WI38 (cell line): Measurements from ENCODE around the gene SLC35F3.

Experiments
- H3K4me3 ChIP-seq: 2 replicates; pipeline ENCODE4 v1.5.1; 2011; ENCODE audit warnings: low read depth, mild to moderate bottlenecking, control low read depth, low read length
- TF ChIP-seq, protein P1 (sequence below): IDR thresholded peaks from 2 replicates; pipeline ENCODE4 v1.5.1; 2012; ENCODE audit warnings: low read depth, mild to moderate bottlenecking, control low read depth, low read length

Gene SLC35F3

DNA sequence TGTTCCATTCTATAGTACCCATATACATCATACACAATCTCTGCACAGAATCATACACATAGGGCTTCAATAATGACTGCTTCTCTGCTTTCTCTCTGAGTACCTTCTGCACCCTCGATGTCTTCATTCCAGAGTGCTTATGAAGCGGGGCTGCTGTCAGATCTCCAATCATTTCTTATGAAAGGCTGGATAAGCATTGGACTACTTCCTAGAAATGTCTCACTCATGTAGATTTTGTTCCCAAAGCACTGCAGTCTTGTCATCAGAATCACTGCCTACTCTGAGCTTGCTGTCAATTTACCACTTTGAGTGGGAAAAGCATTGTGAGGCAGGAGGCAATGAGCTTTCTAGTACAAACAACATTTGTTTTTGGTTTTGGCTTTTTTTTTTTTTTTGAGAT lies 179.0 kb downstream of the SLC35F3 start:
- no peak overlapping the region for H3K4me3 ChIP-seq
- TF ChIP-seq, protein P1, sequence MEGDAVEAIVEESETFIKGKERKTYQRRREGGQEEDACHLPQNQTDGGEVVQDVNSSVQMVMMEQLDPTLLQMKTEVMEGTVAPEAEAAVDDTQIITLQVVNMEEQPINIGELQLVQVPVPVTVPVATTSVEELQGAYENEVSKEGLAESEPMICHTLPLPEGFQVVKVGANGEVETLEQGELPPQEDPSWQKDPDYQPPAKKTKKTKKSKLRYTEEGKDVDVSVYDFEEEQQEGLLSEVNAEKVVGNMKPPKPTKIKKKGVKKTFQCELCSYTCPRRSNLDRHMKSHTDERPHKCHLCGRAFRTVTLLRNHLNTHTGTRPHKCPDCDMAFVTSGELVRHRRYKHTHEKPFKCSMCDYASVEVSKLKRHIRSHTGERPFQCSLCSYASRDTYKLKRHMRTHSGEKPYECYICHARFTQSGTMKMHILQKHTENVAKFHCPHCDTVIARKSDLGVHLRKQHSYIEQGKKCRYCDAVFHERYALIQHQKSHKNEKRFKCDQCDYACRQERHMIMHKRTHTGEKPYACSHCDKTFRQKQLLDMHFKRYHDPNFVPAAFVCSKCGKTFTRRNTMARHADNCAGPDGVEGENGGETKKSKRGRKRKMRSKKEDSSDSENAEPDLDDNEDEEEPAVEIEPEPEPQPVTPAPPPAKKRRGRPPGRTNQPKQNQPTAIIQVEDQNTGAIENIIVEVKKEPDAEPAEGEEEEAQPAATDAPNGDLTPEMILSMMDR: no peak

DNA sequence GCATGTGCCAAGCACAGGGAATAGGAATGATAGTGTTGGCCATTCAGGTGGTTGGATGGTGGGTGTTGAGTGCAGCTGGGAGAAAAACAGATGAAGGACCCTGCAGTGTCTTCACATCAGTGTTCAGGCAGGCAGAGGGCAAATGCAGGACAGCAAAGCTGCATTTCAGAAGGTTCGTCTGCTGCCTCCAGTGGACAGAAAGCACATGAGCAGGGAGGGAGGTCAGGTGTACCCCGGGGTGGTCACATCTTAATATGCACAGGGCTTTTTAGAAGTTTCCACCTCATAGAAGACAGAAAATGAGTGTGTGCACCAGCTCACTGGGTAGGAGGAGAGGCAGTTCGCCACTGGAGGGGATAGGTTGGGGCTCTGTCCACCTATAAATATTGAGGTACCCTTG lies 184.9 kb downstream of the SLC35F3 start:
- no peak overlapping the region for H3K4me3 ChIP-seq
- TF ChIP-seq, protein P1: no peak

DNA sequence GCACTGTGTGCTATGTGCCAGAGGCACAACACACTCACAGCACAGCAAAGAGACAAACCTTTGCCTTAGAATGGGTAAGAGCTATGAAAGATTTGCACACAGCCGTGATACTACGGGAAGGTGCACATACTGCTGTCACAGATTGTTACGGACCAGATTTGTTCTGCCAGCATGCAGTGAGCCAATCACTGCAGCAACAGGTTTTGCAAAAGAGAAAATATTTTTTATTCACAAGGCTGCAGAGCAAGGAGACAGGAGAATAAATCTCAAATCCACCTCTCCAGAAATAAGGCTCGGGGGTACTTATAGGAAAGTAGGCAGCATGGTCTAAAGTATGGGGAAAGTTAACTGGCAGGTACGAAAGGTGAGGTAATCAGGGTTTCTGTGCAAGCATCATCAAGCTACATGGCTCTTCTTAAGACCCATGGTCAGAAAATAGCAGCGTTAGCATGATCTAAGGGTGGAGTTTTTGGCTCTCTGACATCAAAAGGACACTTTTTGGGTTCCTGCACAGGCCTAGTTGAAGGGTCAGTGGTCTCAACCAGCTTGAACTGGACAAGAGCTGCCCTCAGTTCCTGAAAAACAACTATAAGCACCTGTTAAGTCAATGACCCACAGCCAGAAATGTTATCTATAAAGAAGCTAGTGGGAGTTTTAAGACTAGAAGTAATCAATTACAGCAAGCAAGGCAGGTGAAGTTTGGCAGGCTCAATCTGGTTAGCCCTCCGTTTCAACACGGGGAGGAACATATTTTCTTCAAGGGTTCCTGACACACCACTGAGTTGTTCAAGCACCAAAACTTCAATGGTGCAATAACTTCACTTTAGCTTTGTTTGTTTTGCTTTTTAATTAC lies 186.0 kb downstream of the SLC35F3 start:
- TF ChIP-seq, protein P1: no peak
- H3K4me3 ChIP-seq: no peak overlapping the region

DNA sequence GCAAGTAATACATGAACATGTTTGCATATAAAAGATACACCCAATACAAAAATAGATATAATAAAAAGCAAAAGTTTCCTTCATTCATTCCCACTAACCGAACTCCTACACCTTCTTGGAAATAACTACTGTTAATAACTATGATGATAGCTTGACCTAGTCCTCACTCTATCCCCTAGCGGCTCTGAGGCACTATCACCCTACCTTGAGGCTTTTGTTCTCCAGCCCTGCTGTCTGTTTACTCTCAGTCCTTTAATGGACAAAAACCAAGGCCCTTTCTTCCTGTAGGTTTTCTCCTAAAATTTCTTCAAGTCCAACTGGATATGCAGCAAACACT lies 186.6 kb downstream of the SLC35F3 start:
- TF ChIP-seq, protein P1: no peak
- H3K4me3 ChIP-seq: no peak overlapping the region

DNA sequence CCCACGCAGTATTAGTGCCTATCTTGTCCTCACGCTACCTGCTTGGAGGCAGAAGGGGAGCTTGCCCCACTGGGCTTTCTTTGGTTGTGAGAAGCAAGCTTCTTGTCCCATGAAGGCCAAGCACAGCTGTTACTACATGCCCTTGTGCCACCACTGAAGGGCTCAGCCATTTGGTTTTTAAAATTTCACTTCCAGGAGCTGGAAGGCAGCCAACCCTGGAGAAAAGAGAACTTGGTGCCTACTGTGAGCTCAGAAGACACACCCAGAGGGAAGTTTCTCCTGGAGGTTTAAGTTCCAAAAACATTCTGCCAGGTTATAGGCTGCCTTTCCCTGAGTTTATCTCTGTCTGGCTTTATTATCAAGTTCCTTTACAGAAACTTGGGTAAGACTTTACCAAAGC lies 187.4 kb downstream of the SLC35F3 start:
- TF ChIP-seq, protein P1: no peak
- no peak overlapping the region for H3K4me3 ChIP-seq

DNA sequence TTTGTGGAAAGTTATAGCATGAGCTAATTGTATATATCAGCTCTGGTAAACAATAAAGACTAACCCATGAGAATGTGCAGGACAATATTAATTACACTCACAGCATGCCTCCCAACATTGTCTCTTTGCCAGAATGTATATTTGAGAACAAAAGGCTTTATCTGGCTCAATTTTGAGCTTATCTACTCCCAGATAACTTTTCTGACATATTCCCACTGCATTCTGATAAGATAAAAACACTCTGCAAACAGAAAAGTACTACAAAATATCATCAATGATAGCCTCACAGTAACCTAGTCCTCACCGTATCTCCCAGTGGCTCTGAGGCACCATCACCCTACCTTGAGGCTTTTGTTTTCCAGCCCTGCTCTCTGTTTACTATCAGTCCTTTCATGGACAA lies 188.6 kb downstream of the SLC35F3 start:
- H3K4me3 ChIP-seq: no peak overlapping the region
- TF ChIP-seq, protein P1: no peak

DNA sequence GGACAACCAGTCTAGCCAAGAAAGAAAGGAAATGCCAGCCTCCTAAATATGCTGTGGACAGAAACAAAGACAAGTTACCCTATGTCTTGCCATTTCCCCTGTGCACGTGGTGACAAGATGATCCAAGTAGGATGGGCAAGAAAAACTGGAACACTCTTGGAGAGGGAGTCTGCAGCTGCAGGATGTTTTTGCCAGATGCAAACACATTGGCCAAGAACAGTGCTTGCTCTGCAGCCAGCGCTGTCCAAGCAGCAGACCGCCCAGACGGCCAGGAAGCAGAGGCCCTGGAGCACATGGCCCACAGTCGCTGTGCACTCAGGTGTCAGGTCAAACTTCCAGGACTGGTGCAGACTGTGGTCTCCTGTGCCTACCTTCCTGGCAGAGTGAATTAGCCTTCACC lies 189.3 kb downstream of the SLC35F3 start:
- TF ChIP-seq, protein P1: no peak
- no peak overlapping the region for H3K4me3 ChIP-seq
